HG02571 (cell line): ENCODE measurements around the gene KLK5.
A peak's percentile ranks its signal among the peaks of the same experiment; 100 is the strongest.
"Not testable (repeated sequence)": the region's sequence is repeated elsewhere in the genome, so short reads cannot be mapped to it uniquely, and the experiment has no call there.

Experiments
- ATAC-seq: cut with Tn5 transposase; IDR thresholded peaks from one replicate; pipeline ENCODE4 v1.9.1; 2021; ENCODE audit warnings: mild to moderate bottlenecking, moderate library complexity; ENCODE audit not compliant: unreplicated experiment

KLK5 gene

GRCh38 chr19:50924586-50924985 is 28.3 kb downstream of the KLK5 start:
- no peak for ATAC-seq

GRCh38 chr19:50922317-50922853 is 30.5 kb downstream of the KLK5 start:
- peak; percentile 74 for ATAC-seq

- ATAC-seq: no peak
These were observed 31.2 kb downstream of the KLK5 start for GRCh38 chr19:50921426-50922316.

GRCh38 chr19:50916069-50916468 is 36.8 kb downstream of the KLK5 start:
- no peak for ATAC-seq

GRCh38 chr19:50912727-50913716 is 39.8 kb downstream of the KLK5 start:
- ATAC-seq: no peak

- no peak for ATAC-seq
These were observed 40.7 kb downstream of the KLK5 start for GRCh38 chr19:50912102-50912599.

- ATAC-seq: no peak
These were observed 41.4 kb downstream of the KLK5 start, which contains the start of gene KLK4 for GRCh38 chr19:50911206-50912101. TSS of gene KLK4 (minus strand) at chr19:50911395. CDS start at chr19:50910738, 657 bp downstream.

- no peak for ATAC-seq
These were observed 42.1 kb downstream of the KLK5 start for GRCh38 chr19:50910722-50911121.

- ATAC-seq: no peak
These were observed 43.4 kb downstream of the KLK5 start for GRCh38 chr19:50909240-50910070.

GRCh38 chr19:50908336-50908735 is 44.5 kb downstream of the KLK5 start:
- no peak for ATAC-seq

- no peak for ATAC-seq
These were observed 46.6 kb downstream of the KLK5 start for GRCh38 chr19:50906217-50906616.

- no peak for ATAC-seq
These were observed 50.2 kb downstream of the KLK5 start for GRCh38 chr19:50902640-50903039.

- no peak for ATAC-seq
These were observed 53.3 kb downstream of the KLK5 start for GRCh38 chr19:50899569-50899968.

GRCh38 chr19:50898018-50898417 is 54.8 kb downstream of the KLK5 start:
- no peak for ATAC-seq

- no peak for ATAC-seq
These were observed 55.2 kb downstream of the KLK5 start for GRCh38 chr19:50897612-50898011.

- ATAC-seq: peak; percentile 28
These were observed 55.6 kb downstream of the KLK5 start for GRCh38 chr19:50897191-50897607.

GRCh38 chr19:50896591-50897190 is 56.1 kb downstream of the KLK5 start:
- peak; percentile 67 for ATAC-seq

- ATAC-seq: not testable (repeated sequence)
These were observed 56.7 kb downstream of the KLK5 start for GRCh38 chr19:50896089-50896590.
